ENCODE results near the gene ATXN1L. TPM values are rescaled to one million over a fixed set of nuclear protein-coding genes. Genes with fewer than 3 reads are reported as not detected.

The ATXN1L gene, protein sequence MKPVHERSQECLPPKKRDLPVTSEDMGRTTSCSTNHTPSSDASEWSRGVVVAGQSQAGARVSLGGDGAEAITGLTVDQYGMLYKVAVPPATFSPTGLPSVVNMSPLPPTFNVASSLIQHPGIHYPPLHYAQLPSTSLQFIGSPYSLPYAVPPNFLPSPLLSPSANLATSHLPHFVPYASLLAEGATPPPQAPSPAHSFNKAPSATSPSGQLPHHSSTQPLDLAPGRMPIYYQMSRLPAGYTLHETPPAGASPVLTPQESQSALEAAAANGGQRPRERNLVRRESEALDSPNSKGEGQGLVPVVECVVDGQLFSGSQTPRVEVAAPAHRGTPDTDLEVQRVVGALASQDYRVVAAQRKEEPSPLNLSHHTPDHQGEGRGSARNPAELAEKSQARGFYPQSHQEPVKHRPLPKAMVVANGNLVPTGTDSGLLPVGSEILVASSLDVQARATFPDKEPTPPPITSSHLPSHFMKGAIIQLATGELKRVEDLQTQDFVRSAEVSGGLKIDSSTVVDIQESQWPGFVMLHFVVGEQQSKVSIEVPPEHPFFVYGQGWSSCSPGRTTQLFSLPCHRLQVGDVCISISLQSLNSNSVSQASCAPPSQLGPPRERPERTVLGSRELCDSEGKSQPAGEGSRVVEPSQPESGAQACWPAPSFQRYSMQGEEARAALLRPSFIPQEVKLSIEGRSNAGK
- total RNA-seq, result 10.2 and 22.3 TPM in 2 replicates

DNA sequence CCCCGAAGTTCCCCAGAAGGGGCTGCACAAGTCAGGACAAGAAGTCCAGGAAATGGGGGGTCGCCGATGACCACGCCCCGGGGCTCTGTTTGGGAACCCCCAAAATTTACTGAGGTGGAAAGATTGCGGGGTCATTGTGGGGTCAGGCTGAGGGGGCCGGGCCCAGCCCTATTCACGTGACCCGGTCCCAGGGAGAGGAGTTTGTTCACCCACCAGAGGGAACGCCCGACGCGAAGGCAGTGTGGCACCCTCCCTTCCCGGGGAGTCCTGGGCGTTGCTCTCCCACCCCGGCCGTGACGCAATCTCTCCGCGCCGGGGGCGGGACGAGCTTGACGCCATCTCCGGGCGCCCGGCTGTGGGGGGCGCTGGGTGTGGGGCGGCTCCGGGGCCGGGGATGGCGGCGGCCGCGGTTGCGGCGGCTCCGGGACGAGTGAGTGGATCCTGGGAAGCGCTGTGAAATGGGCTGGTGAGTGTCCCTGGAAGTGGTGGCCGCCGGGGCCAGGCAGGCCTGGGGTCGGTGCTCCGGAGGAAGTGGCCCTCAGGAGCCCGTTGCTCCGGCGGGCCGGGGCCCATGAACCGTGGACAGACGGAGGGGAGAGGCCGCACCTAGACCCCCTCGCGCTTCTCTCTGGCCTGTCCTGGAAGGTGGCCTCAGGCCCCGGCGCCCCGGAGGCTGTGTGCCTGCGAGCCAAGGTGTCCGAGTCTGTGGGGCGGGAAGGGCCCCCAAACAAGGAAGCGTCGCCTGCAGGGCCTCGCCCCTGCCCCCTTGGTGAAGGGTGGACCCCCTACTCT lies at the start of gene ATXN1L:
Gene ATXN1L (plus strand): TSS at position 338 of the 792 bp plus-strand sequence. CDS start 3,765 bp downstream, outside the sequence.

DNA sequence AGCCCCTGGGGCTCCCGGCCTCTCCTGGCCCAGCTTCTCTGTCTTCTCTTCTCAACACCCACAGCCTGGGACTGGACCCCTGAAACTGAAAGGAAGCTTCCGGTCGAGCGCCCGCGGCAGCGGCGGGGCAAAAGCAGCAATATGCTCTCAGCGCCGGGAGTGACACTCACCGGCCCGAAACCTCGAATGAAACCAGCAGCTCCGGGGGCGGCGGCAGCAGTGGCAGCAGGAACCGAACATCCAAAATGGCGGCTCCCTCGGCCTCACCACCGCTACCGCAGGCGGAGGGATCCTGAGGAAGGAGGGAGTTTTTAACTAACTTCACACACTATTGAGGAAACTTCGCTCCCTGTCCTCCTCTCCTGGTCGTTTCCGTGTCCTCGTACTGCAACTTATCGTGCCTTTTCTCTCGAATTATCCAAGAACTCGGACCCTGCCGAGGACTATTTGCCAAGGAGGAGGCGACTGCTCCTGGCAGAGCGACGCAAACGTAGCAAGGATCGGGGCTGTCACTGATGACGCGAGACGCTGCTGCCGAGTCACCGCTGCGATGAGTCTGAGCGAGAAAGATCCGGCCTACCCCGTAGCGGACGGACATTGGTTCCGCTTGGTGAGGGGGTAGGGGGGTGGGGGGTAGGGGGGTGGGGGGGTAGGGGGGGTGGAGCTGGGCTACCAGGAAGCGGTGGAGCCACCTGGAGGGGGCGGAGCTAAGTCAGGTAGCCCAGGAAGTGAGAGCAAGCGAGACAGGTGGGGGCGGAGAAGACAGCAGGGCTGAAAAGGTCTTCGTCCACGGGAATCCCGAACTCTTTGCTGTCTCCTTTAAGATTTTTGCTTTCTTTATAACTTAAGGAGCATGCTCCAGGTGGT lies 37.0 kb upstream of the ATXN1L start, which contains the start of gene AP1G1:
Gene AP1G1 (minus strand): TSS at position 242 of the 867 bp plus-strand sequence. CDS start 19,355 bp downstream, outside the sequence.

DNA sequence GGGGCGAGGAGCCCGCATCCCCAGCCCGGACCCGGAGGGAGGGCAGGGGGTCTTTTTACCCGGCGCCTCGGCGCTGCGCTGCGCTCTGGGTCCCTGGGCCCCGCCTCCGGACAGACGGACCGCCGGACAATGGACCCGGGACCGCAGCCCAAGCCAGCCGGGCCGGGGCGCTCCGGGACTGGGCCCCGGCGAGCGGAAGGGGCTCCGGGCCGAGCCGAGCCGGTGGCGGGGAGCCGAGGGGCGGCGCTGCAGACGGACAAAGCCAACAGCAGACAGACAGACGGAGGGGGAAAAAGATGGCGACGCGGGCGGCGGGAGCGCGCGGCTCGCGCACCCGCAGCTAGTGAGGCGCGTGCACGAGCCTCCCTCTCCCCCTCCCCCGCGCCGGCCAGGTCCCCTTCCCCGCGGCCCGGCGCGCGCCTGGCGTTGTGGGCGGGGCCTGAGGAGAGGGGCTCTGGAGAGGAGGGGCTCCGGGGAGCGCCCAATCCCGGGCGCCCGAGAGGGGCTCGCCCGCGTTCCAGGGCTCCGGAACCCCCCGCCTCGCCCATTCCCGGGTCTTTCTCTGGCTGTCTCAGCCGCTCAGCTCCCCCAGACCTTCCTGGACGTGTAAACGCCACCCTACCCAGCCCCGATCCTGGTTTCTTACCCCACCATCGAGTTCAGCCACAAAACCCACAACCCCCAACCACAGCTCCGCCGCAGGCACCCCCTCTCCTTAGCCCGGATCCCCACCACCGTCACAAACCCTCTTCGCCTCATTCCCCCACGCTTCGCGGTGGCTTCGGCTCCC lies 38.3 kb downstream of the ATXN1L start, which contains the start of gene ZNF821:
Gene ZNF821 (minus strand): TSS at position 334 of the 790 bp plus-strand sequence. CDS start 4,236 bp downstream, outside the sequence.

DNA sequence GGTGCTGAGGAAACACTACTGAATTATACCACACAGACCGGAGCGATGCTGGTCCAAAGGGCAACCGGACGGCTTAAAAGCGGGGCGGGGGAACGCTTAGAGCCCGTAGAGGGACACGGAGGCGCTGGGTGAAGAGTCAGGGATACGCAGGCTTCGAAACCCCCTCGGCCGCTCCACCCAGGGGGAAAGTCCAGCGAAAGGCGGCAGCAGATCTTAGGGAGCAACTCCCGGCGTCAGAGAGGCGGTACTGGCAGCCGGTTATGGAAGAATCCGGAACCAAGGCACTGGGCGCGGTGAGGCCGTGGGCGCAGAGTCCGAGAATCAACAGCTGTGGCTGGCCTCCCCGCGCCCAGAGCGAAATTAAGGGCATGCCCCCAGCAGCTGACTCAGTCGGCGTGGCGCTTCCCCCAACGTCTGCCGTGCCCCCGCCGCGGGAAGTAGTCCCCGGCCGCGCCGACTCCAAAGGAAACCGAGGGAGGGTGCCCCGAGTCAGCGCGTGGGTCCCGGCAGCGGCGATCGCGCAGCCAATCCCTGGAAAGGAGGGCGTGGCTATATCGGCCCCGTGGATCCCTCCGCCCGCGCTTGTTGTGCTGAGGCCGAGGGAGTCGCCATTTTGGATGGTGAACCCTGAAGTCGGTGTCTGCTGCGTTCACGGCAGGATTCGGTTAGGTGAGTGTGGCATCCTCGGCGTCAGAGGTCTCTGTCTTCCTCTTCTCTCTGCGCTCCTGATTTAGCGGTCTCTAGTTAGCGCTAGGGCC lies 49.3 kb downstream of the ATXN1L start, which contains the start of gene IST1:
Gene IST1 (plus strand): TSS at position 611 of the 758 bp plus-strand sequence. CDS start 20,110 bp downstream, outside the sequence.

Other genes with a start within 250 kb of the ATXN1L start
- gene MARVELD3, start 219.8 kb upstream of the ATXN1L start, total RNA-seq, result under 0.01 and 0.25 TPM in 2 replicates
- 3.9 and 9.1 TPM in 2 replicates for gene PHLPP2, start 121.3 kb upstream of the ATXN1L start, total RNA-seq
- gene AP1G1, start 37.1 kb upstream of the ATXN1L start, total RNA-seq, result 31.4 and 82.1 TPM in 2 replicates
- gene ZNF821, start 38.2 kb downstream of the ATXN1L start, total RNA-seq, result 3.2 and 5.9 TPM in 2 replicates
- gene IST1, start 49.6 kb downstream of the ATXN1L start, total RNA-seq, result 105 and 166 TPM in 2 replicates
- under 0.01 TPM in 1 of 2 replicates, not detected in the other for gene PKD1L3, start 154.4 kb downstream of the ATXN1L start, total RNA-seq
- gene DHODH, start 162.8 kb downstream of the ATXN1L start, total RNA-seq, result 1.9 and 5.1 TPM in 2 replicates
- not detected in 2 replicates for gene HP, start 208.5 kb downstream of the ATXN1L start, total RNA-seq
- not detected in 2 replicates for gene HPR, start 217.2 kb downstream of the ATXN1L start, total RNA-seq
- gene TXNL4B, start 247.6 kb downstream of the ATXN1L start, total RNA-seq, result 3.2 and 9.2 TPM in 2 replicates
- 94.1 and 144 TPM in 2 replicates for gene DHX38, start 247.9 kb downstream of the ATXN1L start, total RNA-seq